ENCODE data around the gene AKTIP. TPM values are rescaled to one million over a fixed set of nuclear protein-coding genes. Genes with fewer than 3 reads are reported as not detected.

AKTIP gene
- total RNA-seq, 4 donors from 2014 or later, result 37.0 to 68.7 (median 50.5) TPM

DNA sequence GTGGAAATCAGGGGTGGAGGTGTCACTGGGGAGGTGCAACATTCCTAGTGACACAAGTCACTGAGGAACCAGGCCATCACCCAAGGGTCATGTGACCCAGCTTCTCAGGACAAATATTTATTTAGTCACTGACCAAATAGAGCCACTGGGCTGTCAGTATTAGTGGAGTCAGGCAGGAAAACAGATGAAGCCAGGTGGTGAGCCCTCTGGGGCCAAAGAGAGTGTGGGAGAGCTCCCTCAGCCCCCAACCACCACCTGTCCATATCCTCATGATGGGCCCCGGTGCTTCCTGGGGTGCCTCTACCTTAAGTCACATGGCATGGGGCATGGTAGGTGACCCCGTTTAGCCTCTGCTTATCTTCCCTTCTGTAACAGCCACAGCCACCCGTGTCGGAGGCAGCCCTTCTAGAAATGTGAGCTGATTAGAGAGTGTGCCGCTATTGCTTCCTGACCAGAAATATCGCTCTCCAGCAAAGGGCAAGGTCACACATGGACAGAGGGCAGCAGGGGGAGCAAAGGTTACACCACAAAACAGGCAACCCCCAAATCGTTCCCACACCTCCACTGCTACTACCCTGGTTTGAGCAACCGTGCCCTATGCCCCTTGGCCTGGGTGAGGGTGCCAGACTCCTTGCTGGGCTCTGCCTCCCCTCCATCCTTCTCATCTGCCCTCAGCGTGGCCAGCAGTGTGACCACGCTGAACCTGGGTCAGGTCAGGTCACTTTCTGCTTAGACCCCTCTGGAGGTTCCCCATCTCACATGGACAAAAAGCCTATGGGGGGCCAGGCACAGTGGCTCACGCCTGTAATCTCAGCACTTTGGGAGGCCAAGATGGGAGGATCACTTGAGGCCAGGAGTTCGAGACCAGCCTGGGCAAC, 8.6 kb upstream of the AKTIP start:
- no peak for DNase-seq
- Histone ChIP-seq H3K27me3 (no peaks in the 10 kb centered on the region), H3K27ac (no peak overlapping the region), H3K4me3 (no peak overlapping the region), H3K9me3 (no peaks in the 10 kb centered on the region), H3K36me3 (no peaks in the 10 kb centered on the region), H3K4me1 (peaks cover 0 to 10% (median 6%) of the 10 kb centered on the region in 4 donors)
- 60 to 84% methylated on average over 1 to 12 of the region's 12 CpGs for WGBS, 2 donors (ENCODE audit: low coverage in 1 of 2)
- in situ Hi-C loops (cut with MboI; ENCODE audit: low pct_ligation_motif_present in 1 of 4, low pct_unique_long_range_greater_than_20kb in 1 of 4, low sequenced_read_pairs in 3 of 4) (no loop called here), intact Hi-C loops (cut with DNase I; ENCODE audit: low total_unique reads) (no loop called here)
- no peak for TF ChIP-seq POLR2A (IDR thresholded peaks at IDR 0.05)
- no peak for TF ChIP-seq POLR2AphosphoS5 (IDR thresholded peaks at IDR 0.05)
- no peak for TF ChIP-seq EP300 (IDR thresholded peaks at IDR 0.05; ENCODE audit: low read depth)

DNA sequence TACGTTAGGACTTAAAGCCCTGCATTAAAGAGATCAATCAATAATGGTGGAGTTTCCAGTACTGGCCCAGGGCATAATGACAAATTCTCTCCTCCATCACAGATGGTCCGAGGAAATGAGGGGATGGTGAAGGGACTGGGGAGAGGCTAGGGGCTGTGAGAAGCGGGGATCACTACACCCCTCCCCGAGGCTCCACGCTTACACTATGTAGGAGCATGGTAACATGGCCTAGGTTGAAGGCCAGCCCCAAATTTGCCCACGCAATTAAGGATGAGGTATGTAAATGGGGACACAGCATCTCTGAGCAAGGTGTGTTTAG, 8.0 kb upstream of the AKTIP start:
- H3K9me3 ChIP-seq, result no peaks in the 10 kb centered on the region
- no peak overlapping the region for H3K4me3 ChIP-seq
- no peak for DNase-seq
- 78% methylated on average over 6 of the region's 6 CpGs; no CpG with 5 or more reads in 1 of the 2 donors for WGBS, 2 donors (ENCODE audit: low coverage in 1 of 2)
- no peak overlapping the region for H3K27ac ChIP-seq
- intact Hi-C loops (cut with DNase I; ENCODE audit: low total_unique reads), result no loop called here
- in situ Hi-C loops (cut with MboI; ENCODE audit: low pct_ligation_motif_present in 1 of 4, low pct_unique_long_range_greater_than_20kb in 1 of 4, low sequenced_read_pairs in 3 of 4), result no loop called here
- no peaks in the 10 kb centered on the region for H3K36me3 ChIP-seq
- no peaks in the 10 kb centered on the region for H3K27me3 ChIP-seq
- TF ChIP-seq, protein P1, sequence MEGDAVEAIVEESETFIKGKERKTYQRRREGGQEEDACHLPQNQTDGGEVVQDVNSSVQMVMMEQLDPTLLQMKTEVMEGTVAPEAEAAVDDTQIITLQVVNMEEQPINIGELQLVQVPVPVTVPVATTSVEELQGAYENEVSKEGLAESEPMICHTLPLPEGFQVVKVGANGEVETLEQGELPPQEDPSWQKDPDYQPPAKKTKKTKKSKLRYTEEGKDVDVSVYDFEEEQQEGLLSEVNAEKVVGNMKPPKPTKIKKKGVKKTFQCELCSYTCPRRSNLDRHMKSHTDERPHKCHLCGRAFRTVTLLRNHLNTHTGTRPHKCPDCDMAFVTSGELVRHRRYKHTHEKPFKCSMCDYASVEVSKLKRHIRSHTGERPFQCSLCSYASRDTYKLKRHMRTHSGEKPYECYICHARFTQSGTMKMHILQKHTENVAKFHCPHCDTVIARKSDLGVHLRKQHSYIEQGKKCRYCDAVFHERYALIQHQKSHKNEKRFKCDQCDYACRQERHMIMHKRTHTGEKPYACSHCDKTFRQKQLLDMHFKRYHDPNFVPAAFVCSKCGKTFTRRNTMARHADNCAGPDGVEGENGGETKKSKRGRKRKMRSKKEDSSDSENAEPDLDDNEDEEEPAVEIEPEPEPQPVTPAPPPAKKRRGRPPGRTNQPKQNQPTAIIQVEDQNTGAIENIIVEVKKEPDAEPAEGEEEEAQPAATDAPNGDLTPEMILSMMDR (IDR thresholded peaks at IDR 0.05), result no peak
- TF ChIP-seq POLR2A (IDR thresholded peaks at IDR 0.05) (no peak), POLR2AphosphoS5 (IDR thresholded peaks at IDR 0.05) (no peak), EP300 (IDR thresholded peaks at IDR 0.05; ENCODE audit: low read depth) (no peak)
- H3K4me1 ChIP-seq, result peaks cover 0 to 10% (median 6%) of the 10 kb centered on the region in 4 donors

DNA sequence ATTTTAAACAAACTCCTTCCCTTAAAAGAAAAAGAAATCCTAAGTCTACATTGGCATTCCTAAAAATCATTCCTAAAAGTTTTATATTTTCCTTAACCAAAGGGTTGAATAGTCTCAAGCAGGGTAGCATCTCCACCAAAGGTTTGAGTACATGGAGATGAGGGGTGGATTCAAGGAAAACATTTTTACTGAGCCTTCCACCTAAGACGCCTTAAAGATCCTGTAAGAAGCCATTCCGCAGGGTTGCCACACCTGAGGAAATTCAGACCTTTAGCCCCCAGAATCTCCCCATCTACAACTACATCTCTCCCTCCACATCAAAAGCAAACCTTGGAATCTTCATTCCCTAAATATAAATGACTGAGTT, 7.7 kb upstream of the AKTIP start:
- Histone ChIP-seq H3K4me1 (peaks cover 0 to 10% (median 6%) of the 10 kb centered on the region in 4 donors), H3K36me3 (no peaks in the 10 kb centered on the region), H3K4me3 (no peak overlapping the region), H3K27ac (peak overlapping the region in 1 of 4 donors; percentile 52), H3K27me3 (no peaks in the 10 kb centered on the region), H3K9me3 (no peaks in the 10 kb centered on the region)
- WGBS, 2 donors (ENCODE audit: low coverage in 1 of 2), result 33 to 58% methylated on average over 2 of the region's 2 CpGs
- TF ChIP-seq POLR2A (IDR thresholded peaks at IDR 0.05), result no peak
- TF ChIP-seq, protein P1 (IDR thresholded peaks at IDR 0.05), result peak in 2 of 5 experiments; percentile 5 to 9
- intact Hi-C loops (cut with DNase I; ENCODE audit: low total_unique reads), result no loop called here
- in situ Hi-C loops (cut with MboI; ENCODE audit: low pct_ligation_motif_present in 1 of 4, low pct_unique_long_range_greater_than_20kb in 1 of 4, low sequenced_read_pairs in 3 of 4), result no loop called here
- DNase-seq, result no peak

DNA sequence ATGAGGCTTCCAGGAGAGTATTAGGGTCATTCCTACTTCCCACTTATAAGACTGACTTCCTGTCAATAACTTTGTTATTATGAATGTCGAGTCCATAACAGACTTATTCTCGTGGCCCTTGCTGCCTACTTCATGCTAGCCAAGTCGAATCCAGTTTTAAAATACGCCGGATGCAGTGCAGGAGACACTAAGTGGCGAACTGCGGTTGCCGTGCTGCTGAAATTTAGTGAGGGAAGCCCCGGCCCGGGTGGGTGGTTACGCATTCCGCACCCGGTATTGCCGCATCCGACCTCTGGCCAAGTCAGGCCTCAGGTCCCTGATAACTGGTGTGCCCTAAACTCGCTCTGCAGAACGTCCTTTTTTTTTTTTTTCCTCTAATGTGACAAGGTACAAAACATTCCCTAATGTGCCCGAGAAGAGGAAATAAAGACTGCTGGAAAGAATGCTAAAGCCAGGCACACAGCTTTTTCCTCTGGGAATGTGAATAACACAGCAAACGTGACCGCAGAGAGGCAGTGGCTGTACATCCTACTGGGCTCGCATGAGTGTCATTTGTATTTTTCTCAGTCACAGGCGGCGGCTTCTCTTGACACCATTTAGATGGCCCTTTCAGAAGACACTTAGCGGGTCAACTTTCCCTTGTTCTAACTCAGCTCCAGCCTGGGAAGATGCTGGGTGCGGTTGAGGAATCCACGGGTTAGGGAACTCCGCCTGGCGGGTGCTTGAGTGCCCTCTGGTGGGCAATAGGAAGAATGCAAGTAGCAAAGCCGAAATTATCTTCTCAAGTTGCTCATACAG, 7.1 kb upstream of the AKTIP start:
- no peak for TF ChIP-seq POLR2AphosphoS5 (IDR thresholded peaks at IDR 0.05)
- TF ChIP-seq, protein P1 (IDR thresholded peaks at IDR 0.05), result peak; percentile 87 to 99 (median 96)
- Histone ChIP-seq H3K4me1 (peaks cover 0 to 10% (median 6%) of the 10 kb centered on the region in 4 donors), H3K27ac (peak overlapping the region; percentile 10 to 52 (median 44)), H3K4me3 (no peak overlapping the region), H3K27me3 (no peaks in the 10 kb centered on the region), H3K9me3 (no peaks in the 10 kb centered on the region), H3K36me3 (no peaks in the 10 kb centered on the region)
- peak; percentile 63 for DNase-seq
- in situ Hi-C loops (cut with MboI; ENCODE audit: low pct_ligation_motif_present in 1 of 4, low pct_unique_long_range_greater_than_20kb in 1 of 4, low sequenced_read_pairs in 3 of 4), result no loop called here
- 49 to 52% methylated on average over 17 to 29 of the region's 29 CpGs for WGBS, 2 donors (ENCODE audit: low coverage in 1 of 2)
- intact Hi-C loops (cut with DNase I; ENCODE audit: low total_unique reads), result no loop called here

All from transverse colon (tissue), 4 donors.